Fibroblast of skin of right biceps (primary cell): ENCODE measurements around the gene DDIAS.
"Not testable (repeated sequence)": the region's sequence is repeated elsewhere in the genome, so short reads cannot be mapped to it uniquely, and the experiment has no call there.

ENCODE experiments used
- DNase-seq: peaks from one replicate; pipeline ENCODE4 v3.0.0-alpha.2; 2013

DDIAS gene

DNA sequence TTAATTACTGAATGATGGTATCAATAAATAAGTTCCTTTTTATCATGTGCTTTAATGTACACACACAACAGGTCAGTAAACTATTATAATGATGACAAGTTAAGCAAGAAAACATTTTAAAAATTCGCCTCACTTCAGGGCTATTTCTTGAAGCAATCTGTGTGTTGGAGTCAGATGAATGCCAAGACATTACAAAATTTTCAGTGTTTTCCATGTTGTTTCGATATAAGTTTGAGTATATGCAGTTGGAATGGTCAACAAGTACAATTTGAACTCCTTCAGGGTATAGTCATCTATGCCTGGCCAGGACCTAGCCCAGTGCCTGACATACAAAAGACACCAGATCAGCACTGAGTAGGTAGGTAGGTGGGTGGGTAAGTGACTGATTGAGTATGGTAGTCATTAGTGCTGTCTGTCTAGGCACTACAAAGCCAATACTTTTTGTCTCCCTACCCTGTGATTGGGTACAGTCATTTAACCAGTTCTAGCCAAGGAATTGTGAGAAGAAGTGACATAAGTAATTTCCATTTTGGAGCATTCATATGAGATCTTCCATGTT lies 8.8 kb upstream of the DDIAS start:
- no peak for DNase-seq

DNA sequence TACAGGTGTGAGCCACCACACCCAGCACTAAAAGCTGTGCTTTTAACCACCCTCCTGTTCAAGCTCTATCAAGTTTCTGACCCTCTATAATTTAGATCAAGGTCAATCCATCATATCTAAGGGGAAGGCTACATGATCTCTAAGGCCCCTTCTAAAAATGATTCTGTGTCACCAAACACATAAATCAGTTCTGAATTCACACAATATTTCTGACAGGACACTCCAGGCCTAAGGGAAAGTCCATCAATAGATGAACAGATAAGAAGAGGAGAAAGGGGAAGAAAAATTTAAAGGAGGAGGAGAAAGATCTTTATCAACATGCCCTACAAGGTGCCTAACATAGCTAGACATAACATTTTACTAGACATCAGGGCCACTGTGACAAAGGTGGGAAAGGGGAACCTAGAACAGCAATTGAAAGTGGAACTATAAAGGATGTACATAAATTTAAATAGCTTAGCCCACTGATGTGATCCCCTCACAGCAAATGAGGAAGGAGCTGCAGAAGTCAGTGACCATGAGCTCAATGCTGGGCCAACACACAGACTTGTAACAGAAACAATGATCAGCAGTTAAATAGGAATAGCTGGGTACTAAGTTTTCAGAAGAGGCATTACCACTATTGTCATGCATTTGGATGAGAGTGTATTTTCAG lies 6.0 kb upstream of the DDIAS start:
- DNase-seq = no peak

DNA sequence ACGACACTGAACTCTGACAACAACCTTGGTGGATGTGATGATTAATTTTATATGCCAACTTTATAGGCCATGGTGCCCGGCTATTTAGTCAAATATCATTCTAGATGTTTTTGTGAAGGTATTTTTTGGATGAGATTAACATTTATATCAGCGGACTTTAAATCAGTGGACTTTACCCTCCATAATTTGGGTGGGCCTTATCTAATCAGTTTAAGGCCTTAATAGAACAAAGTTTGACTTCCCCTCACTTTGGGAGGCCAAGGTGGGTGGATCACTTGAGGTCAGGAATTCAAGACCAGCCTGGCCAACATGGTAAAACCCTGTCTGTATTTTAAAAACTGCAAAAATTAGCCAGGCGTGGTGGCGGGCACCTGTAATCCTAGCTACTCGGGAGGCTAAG lies 5.4 kb upstream of the DDIAS start:
- DNase-seq = no peak

DNA sequence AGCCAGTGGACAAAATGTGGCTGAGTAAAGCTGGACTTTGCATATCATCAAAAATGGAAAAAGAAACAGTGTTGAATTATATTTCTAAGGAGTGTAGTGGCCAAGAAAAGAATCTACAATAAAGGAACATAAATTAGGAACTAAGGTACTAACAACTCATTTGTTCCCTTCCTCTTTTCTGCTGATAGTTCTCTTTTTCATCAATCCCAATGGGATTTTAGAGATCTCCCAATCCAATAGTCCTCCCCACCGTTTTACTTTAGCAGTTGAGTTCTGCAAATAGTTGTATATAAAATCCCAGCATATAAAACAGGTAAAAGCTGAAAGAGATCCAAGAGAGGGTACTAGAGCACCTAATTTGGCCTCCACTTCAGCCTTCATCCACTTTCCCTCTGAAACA lies 3.3 kb upstream of the DDIAS start:
- no peak for DNase-seq

DNA sequence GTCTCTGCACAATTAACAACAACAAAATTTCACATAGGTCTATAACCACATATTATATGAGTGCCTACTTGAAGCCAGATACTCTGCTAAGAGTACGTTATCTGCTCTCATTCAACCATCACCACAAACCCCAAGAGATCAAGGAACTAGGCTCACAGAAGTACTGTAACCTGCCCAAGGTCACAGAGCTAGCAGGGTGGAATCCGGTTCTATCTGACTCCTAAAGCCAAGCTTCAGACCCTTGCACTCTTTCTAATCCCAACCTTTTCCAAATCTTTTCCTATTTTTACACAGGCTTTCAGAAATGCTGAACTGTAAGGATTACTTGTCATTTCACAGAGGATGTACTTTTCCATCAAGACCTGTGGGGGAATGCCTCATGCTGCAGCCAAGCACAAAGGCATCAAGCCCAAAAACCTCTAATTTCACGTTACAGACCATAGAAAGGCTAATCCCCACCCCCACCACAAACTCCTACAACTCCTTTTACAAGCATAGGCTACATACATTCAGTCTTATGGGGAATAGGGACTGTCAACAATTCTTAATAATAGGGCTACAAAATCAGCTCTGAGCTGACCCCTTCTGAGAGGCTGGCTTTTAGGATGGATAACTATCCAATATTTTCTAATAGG lies 2.2 kb upstream of the DDIAS start:
- no peak for DNase-seq

DNA sequence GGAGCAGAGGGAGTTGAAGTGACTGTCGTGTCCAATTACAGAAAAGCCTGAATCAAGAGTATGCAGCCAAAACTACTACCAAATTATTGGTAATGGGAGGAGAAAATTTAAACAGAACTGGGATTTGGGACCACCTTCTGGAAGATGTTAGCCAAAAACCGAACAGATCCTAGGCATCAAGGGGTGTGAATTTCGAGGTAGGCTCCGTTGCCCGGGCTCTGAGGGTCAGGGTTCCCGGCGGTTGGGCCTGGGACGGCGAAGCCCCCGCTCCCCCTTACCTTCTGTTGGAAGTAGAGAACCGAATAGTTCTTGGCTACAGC lies 1.6 kb upstream of the DDIAS start:
- no peak for DNase-seq

DNA sequence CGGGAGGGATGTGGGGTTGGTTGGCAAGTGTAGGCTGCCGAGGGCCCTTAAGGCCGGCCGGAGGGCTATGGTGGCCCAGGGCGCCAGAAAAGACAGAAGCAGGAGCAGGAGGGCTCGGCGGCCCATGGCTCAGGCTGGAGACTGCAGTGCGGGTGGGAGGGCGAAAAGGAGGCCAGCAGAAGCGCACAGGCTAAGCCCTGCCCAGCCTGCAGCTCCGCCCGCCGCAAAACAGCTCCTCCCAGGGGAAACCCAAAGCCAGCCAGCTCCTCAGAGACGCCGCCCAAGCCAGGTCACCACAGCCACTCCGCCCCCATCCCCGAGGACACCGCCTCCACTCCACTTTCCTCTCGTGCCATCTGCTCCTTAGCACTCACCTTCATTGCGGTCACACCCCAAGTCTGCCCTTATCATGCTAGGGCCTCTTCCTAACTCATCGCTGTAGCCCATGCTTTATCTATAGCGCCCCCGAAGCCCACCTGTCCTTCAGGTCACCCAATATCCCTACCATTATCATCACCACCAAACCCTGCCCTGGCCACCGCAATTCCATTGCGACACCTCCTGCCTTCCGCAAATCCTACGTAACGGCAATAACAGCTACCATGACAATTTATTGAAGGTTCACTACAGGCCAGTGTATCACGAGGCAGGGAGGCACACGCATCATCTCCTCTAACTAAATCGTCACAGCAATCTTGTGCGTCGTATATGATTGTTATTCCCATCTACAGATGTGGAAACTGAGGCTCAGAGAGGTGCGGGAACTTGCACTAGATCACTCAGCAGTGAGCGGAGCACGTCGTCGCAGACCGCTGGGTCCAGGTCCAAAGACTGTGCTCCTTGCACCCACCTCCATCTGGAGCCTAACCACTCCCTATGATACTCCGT lies 1.0 kb upstream of the DDIAS start, which contains the start of gene PRCP:
PRCP (minus strand) TSS at position 154 of the 888 bp plus-strand sequence; CDS start at position 126, 28 bp downstream.
- DNase-seq = peak; percentile 85

DNA sequence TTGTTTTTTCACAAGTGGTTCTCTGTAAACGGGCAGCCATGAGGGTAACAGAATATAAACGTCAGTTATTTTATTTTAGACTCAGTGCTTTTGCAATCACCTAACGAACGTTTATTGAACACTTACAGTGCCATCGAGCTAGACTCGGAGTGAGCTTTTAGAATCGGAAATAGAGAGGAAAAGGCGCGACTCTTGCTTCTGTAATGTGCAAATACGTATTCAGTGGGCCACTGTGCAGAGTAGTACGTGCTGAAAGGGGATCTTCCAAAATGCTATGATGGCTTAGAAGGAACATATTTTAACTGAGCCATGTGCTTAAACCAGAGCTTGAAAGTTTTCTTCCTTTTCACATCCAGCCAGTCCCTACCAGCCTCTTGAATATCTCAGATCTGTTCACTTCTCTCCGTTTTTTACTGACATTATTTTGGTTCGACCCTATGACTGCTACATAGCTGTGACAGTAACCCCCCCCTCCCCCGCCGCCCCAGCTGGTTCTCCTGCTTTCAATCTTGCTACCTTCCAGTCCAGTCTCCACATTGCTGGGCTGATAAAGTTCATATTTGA lies 468 bp downstream of the DDIAS start:
- DNase-seq = no peak

DNA sequence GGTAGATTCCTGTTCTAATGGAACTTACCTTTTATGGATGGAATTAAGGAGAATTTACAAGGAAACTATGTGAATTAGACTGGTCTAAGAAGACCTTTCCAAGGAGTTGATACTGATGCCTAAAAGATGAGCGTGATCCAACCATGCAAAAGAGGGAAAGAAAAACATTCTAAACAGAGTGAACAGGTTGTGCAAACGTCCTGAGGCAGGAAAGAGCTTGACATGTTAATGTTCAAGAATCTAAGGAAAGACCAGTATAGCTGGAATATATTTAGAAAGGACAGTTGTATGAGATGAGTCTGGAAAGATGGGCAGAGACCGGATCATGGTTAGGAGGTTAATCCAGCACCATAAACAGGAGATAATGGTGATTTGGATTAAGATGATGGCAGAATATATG lies 1.3 kb downstream of the DDIAS start:
- no peak for DNase-seq

DNA sequence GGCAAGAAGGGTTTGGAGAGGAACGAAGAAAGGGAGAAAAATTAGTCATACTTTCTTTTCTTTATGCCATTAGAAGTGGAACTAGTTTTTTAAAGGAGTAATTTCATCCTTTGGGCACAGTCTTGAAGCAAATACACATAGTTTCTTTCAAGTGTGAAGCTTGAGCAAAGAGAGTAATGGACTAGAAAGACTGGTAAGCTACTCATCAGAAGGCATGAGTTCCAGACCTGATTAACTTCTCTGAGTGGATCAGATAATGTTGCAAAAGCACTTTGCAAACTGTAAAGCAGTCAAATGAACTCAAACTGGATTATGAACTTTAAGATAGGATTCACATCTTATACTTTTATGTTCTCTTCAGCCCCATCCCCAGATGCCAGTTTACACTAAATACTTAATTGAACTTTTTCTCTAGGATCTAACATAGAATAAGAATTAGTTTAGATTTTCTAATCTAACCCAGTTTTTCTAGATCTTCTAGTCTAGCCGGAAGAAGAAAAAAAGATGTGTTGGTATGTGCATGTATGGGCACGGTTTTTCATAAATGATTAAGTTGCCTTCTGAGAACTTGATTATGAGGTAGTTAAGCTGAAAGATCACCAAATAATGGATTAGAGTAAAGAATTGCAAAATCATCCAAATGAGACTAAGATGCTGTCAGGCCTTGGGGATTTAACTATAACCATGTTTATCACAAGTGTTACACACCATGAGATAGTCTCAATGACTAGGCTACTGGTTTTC lies 2.5 kb downstream of the DDIAS start:
- no peak for DNase-seq

DNA sequence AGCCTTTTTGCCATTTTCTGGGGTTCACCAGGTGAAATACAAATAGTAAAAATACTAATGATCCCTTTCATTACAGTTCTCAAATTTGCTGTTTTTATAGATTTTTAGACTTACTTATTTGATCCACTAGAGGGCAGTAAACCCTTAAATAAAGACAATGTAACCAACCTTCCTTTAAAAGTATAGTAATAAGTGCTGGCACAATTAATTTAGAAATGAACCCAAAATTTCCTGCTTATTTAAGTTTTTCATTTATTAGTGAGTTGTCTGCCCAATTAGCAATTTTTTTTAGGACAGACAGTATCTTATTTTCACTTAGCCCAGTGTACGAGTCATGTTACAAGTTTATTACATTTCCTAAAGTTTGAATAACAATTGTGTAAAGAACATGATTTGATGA lies 4.7 kb downstream of the DDIAS start:
- peak; percentile 28 for DNase-seq

DNA sequence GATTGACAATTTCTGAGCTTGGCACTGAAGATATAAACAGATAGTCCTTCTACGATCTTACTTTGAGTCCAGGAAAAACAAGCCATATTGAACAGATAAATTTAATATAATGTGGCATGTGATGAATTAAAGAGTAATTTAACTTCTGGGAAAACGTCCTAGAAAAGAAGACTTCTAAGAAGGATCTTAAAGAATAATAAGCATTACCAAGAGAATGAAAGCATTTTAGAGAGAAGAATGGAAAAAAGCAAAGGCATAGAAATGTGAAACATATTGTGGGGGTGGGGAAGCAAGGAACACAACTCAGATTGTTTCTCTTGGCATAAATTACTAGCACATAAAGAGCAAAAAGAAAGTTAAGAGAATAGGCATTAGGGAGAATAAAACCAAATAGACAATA lies 5.4 kb downstream of the DDIAS start:
- DNase-seq = no peak

DNA sequence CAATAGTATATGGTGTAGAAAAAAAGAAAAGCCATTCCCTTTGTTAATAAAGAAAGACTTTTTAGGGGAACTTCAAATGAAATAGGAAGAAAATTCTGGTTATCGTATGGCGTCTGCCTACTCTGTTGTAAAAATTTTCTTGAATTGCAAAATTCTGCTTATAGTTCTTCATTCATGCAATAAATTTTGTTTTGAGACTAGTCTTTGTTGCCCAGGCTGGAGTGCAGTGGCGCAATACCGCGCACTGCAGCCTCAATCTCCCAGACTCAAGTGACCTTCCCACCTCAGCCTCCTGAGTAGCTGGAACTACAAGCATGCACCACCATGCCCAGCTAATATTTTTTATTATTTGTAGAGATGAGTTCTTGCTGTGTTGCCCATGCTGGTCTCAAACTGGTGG lies 5.8 kb downstream of the DDIAS start:
- DNase-seq = no peak

DNA sequence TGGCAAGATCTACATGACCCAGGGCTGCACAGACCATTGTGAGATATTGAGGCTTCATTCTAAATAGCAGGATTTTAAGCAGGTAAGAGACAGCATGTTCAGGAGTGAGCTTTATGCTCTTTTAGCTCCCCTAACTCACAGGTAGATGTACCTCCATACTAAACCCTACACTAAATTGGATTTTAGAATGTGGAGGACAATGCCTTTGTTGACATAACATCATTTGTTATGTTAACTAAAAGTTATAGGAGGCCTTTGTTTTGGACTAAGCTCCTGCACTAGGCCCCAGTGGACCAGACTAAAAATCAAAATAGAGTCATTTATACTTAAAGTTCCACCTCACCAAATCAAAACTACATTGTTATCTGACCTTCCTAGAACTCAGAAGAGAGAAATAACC lies 6.8 kb downstream of the DDIAS start:
- DNase-seq = no peak

DNA sequence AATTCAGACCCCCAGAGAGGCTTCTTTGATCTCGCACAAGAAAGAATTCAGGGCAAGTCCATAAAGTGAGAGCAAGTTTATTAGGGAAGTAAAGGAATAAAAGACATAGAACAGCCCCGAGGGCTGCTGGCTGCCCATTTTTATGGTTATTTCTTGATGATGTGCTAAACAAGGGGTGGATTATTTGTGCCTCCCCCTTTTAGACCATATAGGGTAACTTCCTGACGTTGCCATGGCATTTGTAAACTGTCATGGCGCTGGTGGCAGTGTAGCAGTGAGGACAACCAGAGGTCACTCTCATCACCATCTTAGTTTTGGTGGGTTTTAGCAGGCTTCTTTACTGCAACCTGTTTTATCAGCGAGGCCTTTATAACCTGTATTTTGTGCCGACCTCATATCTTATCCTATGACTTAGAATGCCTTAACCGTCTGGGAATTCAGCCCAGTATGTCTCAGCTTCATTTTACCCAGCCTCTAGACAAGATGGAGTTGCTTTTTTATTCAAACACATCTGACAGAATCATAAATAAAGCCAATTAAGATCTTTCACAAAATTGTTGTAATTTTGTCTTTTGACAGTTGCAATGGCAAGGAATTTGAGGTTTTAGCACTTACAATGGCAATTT lies 7.6 kb downstream of the DDIAS start:
- DNase-seq = no peak

DNA sequence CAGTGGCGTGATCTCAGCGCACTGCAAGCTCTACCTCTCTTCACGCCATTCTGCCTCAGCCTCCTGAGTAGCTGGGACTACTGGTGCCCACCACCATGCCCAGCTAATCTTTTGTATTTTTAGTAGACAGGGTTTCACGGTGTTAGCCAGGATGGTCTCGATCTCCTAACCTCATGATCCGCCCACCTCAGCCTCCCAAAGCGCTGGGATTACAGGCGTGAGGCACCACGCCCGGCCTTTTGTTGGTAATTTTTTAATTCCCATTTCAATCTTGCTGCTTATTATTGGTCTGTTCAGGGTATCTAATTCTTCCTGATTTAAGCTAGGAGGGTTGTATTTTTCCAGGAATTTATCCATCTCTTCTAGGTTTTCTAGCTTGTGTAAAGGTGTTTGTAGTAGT lies 18.2 kb downstream of the DDIAS start:
- DNase-seq = not testable (repeated sequence)

DNA sequence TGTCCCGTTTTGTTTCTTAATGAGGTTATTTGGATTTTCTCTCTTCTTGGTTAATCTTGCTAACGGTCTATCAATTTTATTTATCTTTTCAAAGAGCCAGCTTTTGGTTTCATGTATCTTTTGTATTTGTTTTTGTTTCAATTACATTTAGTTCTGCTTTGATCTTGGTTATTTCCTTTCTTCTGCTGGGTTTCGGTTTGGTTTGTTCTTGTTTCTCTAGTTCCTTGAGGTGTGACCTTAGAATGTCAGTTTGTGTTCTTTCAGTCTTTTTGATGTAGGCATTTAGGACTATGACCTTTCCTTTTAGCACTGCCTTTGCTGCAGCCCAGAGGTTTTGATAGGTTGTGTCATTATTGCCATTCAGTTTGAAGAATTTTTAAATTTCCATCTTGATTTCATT lies 18.7 kb downstream of the DDIAS start:
- not testable (repeated sequence) for DNase-seq

DNA sequence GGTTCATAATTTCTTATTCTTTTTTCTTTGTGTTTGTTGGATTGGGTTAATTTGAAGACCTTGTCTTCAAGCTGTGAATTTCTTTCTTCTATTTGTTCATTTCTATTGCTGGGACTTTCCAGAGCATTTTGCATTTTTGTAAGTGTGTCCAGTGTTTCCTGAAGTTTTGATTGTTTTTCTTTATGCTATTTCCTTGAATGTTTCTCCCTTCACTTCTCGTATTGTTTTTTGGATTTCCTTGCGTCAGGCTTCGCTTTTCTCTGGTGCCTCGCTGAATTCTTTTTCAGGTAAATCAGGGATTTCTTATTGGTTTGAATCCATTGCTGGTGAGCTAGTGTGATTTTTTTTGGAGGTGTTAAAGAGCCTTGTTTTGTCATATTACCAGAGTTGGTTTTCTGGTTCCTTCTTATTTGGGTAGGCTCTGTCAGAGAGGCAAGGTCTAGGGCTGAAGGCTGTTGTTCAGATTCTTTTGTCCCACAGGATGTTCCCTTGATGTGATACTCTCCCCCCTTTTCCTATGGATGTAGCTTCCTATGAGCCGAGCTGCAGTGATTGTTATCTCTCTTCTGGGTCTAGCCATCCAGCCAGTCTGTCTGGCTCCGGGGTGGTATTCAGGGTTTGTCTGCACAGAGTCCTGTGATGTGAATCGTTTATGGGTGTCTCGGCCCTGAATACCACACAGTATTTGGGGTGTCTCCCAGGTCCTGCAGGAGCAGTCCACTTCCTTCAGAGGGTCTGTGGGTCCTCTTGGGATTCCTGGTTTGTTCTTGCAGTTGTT lies 21.0 kb downstream of the DDIAS start:
- peak; percentile 51 for DNase-seq

DNA sequence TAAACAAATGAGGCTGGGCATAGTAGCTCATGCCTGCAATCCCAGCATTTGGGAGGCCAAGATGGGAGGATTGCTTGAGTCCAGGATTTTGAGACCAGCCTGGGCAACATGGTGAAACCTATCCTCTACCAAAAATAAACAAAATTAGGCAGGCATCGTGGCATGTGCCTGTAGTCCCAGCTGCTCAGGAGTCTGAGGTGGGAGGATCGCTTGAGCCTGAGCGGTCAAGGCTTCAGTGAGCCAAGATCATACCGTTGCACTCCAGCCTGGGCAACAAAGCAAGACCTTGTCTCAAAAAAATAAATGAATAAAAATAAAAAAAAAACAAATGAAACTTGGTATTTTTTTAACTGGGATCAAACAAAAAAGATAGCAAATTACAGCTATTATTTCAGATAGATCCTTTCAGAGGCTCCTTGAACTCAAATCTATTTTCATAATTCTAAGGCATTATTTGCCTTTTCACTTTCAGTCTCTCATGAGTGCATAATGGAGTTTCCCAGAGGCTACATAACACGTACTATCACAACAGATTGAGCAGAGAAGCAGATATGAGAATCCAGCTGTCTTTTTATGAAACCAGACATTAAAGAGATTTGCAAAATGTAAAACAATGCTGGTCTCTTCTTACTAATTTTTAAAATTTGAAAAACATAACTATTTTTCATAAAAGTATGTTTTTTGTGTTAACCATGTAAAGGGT lies 23.1 kb downstream of the DDIAS start:
- no peak for DNase-seq

DNA sequence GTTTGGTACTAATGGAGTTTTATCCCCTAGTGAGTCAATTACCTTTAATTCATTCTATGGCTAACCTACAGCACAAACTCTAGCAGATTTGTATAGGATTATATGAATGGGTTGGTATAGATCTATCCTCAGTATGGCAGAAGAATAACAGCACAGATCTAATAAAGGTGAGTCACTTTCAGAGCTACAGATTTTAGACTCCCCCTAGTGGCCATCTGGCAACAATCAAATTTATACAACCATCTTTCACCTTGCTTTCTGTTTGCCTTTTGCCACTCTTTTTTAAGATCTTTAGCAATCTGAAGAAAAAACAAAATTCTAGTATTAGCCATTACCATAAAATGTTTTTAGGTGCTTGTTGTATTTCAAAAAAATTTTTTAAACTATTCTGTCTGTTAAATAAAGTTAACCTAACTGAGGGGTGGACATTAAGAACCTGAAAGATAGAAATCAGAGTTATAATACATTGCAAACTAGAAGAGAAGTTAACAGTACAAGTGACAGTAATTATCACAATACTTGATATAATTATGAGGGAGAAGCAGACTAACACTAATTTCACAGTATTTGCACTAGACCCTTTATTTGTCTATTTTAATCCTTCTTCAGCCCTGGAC lies 25.8 kb downstream of the DDIAS start:
- DNase-seq = peak; percentile 57
